ENCODE results near the gene GARNL3. TPM values are rescaled to one million over a fixed set of nuclear protein-coding genes. Genes with fewer than 3 reads are reported as not detected.

Gene GARNL3
- total RNA-seq, 2 experiments from 2014 or later, result 16.1 to 17.2 TPM

DNA sequence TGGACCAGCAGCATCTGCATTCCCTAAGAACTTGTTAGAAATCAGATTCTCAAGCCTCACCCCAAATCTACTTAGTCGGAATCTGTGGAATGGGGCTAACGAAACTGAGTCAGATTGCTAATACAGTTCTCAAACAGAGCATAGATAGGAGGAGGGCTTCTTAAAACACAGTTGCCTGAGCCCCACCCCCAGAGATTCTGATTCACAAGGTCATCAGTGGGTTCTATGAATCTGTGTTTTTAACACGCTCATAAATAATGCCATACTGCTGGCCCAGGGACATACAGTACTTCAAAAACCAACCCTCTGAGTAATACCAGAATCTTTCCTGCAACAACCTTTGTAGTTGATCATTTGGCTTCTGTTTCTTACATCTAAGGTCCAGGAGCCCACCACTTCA is 32.9 kb upstream of the GARNL3 start:
- intact Hi-C loops (cut with micrococcal nuclease; ENCODE audit: unreplicated experiment), result no loop called here
- no TSS peak for BruUV-seq (replicated peaks)

DNA sequence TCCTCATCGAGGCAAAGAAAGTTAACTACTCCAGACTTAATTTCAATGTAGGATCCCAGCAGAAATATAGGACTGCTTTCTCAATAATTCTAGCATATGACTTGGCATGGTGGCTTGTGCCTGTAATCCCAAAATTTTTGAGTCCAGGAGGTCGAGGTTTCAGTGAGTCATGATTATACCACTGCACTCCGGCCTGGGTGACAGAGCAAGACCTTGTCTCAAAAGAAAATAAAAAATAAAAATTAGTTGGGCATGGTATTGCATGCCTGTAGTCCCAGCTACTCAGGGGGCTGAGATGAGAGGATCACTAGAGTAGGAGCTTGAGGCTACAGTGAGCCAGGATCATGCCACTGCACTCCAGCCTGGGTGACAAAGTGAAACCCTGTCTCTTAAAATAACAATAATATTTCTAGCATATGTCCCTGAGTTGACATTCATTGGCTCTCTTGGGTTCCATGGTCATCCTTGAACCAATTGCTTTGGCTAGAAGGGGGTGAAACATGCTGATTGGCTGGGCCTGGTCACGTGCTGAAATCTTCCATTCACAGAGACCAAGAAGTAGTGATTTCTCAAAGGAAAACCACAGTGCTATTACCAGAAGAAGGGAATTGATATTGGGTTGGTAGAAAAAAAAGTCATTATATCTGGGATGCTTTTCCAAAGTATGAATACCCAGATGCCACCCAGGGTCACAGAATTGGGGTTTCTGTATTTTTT is 31.6 kb upstream of the GARNL3 start:
- ChIA-PET POLR2A (no interaction called here), CTCF (ENCODE audit: unreplicated experiment) (no interaction called here)
- Histone ChIP-seq H3K4me3 (ENCODE audit: low read depth, low read length, poor library complexity, severe bottlenecking) (no peak overlapping the region), H3K4me1 (ENCODE audit: insufficient read depth, low read length, poor library complexity, severe bottlenecking) (no peaks in the 10 kb centered on the region), H3K9me2 (ENCODE audit: insufficient read depth, low read length) (no peaks in the 10 kb centered on the region), H3K9me3 (ENCODE audit: low read length) (no peaks in the 10 kb centered on the region), H3K36me3 (ENCODE audit: insufficient read depth, low read length) (no peaks in the 10 kb centered on the region; the same call in 1 of the 2 replicates), H3K4me2 (ENCODE audit: low read length) (no peak overlapping the region), H4K20me1 (ENCODE audit: insufficient read depth, low read length) (no peaks in the 10 kb centered on the region), H2AFZ (ENCODE audit: low read length) (no peak overlapping the region), H3K79me2 (ENCODE audit: insufficient read depth, low read depth, low read length) (no peaks in the 10 kb centered on the region), H3K27ac (ENCODE audit: low read depth, low read length, poor library complexity, severe bottlenecking) (no peak overlapping the region)
- no TSS peak for BruUV-seq (replicated peaks)
- DNase-seq (ENCODE audit: low spot score), result no peak
- intact Hi-C loops (cut with micrococcal nuclease; ENCODE audit: unreplicated experiment), result no loop called here
- TF ChIP-seq, protein P1, sequence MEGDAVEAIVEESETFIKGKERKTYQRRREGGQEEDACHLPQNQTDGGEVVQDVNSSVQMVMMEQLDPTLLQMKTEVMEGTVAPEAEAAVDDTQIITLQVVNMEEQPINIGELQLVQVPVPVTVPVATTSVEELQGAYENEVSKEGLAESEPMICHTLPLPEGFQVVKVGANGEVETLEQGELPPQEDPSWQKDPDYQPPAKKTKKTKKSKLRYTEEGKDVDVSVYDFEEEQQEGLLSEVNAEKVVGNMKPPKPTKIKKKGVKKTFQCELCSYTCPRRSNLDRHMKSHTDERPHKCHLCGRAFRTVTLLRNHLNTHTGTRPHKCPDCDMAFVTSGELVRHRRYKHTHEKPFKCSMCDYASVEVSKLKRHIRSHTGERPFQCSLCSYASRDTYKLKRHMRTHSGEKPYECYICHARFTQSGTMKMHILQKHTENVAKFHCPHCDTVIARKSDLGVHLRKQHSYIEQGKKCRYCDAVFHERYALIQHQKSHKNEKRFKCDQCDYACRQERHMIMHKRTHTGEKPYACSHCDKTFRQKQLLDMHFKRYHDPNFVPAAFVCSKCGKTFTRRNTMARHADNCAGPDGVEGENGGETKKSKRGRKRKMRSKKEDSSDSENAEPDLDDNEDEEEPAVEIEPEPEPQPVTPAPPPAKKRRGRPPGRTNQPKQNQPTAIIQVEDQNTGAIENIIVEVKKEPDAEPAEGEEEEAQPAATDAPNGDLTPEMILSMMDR (conservative IDR thresholded peaks at IDR 0.05; ENCODE audit: low read length), result no peak
- TF ChIP-seq EZH2phosphoT487 (IDR thresholded peaks at IDR 0.05; ENCODE audit: borderline replicate concordance, low read depth, low read length), result no peak

More for the DNA sequence above, 32.9 kb upstream of the GARNL3 start:
- no peak overlapping the region for H3K4me3 ChIP-seq (ENCODE audit: low read depth, low read length, poor library complexity, severe bottlenecking)
- no peak for DNase-seq (ENCODE audit: low spot score)
- ChIA-PET POLR2A (no interaction called here), CTCF (ENCODE audit: unreplicated experiment) (no interaction called here)
- H3K4me1 ChIP-seq (ENCODE audit: insufficient read depth, low read length, poor library complexity, severe bottlenecking), result no peaks in the 10 kb centered on the region
- H3K27ac ChIP-seq (ENCODE audit: low read depth, low read length, poor library complexity, severe bottlenecking), result no peak overlapping the region
- no peaks in the 10 kb centered on the region for H3K9me2 ChIP-seq (ENCODE audit: insufficient read depth, low read length)
- no peaks in the 10 kb centered on the region; the same call in 1 of the 2 replicates for H3K36me3 ChIP-seq (ENCODE audit: insufficient read depth, low read length)
- H2AFZ ChIP-seq (ENCODE audit: low read length), result no peak overlapping the region
- no peaks in the 10 kb centered on the region for H3K9me3 ChIP-seq (ENCODE audit: low read length)
- H4K20me1 ChIP-seq (ENCODE audit: insufficient read depth, low read length), result no peaks in the 10 kb centered on the region
- H3K79me2 ChIP-seq (ENCODE audit: insufficient read depth, low read depth, low read length), result no peaks in the 10 kb centered on the region
- TF ChIP-seq, protein P1 (conservative IDR thresholded peaks at IDR 0.05; ENCODE audit: low read length), result no peak
- no peak for TF ChIP-seq EZH2phosphoT487 (IDR thresholded peaks at IDR 0.05; ENCODE audit: borderline replicate concordance, low read depth, low read length)
- no peak overlapping the region for H3K4me2 ChIP-seq (ENCODE audit: low read length)

- Histone ChIP-seq H3K79me2 (ENCODE audit: insufficient read depth, low read depth, low read length) (no peaks in the 10 kb centered on the region), H3K4me3 (ENCODE audit: low read depth, low read length, poor library complexity, severe bottlenecking) (no peak overlapping the region), H3K27ac (ENCODE audit: low read depth, low read length, poor library complexity, severe bottlenecking) (no peak overlapping the region), H3K9me2 (ENCODE audit: insufficient read depth, low read length) (no peaks in the 10 kb centered on the region), H3K4me1 (ENCODE audit: insufficient read depth, low read length, poor library complexity, severe bottlenecking) (no peaks in the 10 kb centered on the region), H3K4me2 (ENCODE audit: low read length) (no peak overlapping the region), H3K36me3 (ENCODE audit: insufficient read depth, low read length) (no peaks in the 10 kb centered on the region; the same call in 1 of the 2 replicates), H3K9me3 (ENCODE audit: low read length) (no peaks in the 10 kb centered on the region), H2AFZ (ENCODE audit: low read length) (no peak overlapping the region), H4K20me1 (ENCODE audit: insufficient read depth, low read length) (no peaks in the 10 kb centered on the region)
- intact Hi-C loops (cut with micrococcal nuclease; ENCODE audit: unreplicated experiment), result no loop called here
- BruUV-seq (replicated peaks), result no TSS peak
- CTCF ChIA-PET (ENCODE audit: unreplicated experiment), result no interaction called here
- POLR2A ChIA-PET, result no interaction called here
- TF ChIP-seq, protein P1 (conservative IDR thresholded peaks at IDR 0.05; ENCODE audit: low read length), result no peak
- no peak for TF ChIP-seq EZH2phosphoT487 (IDR thresholded peaks at IDR 0.05; ENCODE audit: borderline replicate concordance, low read depth, low read length)
- no peak for DNase-seq (ENCODE audit: low spot score)
Observed at GRCh38 chr9:127233550-127233949, 31.0 kb upstream of the GARNL3 start.

All from OCI-LY7 (cell line).